ENCODE data around the gene RAPGEF1.

RAPGEF1 gene

GRCh38 chr9:131642496-131643083 is 97.3 kb downstream of the RAPGEF1 start:
- TF ChIP-seq JUND (IDR thresholded peaks at IDR 0.05; ENCODE audit: low read depth): no peak
- in situ Hi-C loops (cut with HindIII; ENCODE audit: low pct_unique_long_range_greater_than_20kb, low sequenced_read_pairs): no loop called here
- no peak for DNase-seq (ENCODE audit: low read depth in 1 of 2, low spot score in 1 of 2)

DNA sequence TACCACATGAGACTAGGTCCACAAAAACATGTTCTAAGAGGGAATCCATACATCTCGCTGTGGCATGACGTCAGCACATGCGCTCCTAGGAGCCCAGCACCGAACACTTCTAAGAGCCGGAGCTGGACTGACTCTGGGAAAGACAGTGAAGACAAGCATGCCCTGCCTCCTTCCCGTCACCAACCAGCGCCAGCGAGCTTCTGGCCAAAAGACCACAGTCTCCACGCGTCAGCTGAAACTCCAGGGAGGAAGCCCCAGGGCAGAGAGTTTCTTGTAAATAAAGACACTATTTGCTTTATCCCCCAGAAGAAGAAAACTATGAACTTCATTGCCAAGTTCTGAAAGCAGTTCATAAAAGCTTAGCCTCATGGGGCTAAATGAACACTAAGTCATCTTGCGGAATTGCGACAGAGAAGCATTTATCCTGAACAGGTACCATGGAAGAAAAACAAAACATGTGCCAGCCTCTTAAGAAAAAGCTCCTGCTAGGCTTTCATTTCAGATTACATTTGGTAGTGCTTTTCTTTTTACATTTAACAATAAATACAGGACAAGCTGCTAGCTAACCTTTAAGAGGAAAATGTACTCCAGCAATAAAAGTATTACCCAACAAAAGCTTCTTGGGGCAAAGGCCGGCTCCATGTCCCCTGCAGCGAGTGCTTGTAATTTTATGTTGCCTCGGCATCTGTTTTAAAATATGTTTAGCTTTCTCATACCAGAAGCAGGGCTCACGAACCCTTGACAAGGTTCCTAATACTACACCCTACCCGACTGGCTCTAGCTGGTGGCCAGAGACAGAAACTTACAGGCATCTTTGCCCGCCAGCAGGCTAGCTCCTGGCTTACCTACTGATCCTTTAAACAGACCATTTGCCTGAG is 98.0 kb downstream of the RAPGEF1 start:
- DNase-seq (ENCODE audit: low read depth in 1 of 2, low spot score in 1 of 2): no peak
- in situ Hi-C loops (cut with HindIII; ENCODE audit: low pct_unique_long_range_greater_than_20kb, low sequenced_read_pairs): no loop called here
- TF ChIP-seq JUND (IDR thresholded peaks at IDR 0.05; ENCODE audit: low read depth): no peak

DNA sequence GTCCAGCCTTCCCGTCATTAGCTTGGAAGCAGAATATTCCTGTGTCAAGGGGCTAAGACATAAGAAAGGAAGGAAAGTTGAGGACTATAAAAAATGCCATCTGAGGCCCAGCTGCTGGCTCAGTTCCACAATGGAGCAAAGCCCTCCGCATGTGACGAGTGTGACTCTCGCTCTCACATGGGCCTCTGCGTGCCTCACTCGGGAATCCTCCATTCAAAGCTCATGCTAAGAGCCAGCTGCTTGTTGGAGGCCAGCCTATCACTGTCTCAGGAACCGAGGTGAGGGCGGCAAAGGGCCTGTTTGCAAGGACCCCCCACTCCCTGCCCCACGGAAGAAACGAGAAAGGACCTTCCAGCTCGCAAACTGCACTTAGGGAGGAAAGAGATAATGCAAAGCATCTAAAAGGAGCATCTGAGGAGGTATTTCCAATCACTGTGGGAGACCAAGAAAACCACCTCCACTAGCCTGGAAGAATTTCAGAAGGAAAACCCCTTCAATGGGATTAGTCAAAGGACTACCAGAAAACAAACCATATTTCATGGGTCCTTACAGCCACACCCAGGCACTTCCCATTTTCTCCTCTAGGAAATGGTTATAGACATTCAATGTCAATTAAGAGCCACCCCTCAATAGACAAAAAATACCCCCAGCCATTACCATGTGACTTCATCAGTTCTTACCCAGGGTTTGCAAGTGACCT is 99.3 kb downstream of the RAPGEF1 start:
- in situ Hi-C loops (cut with HindIII; ENCODE audit: low pct_unique_long_range_greater_than_20kb, low sequenced_read_pairs): no loop called here
- TF ChIP-seq JUND (IDR thresholded peaks at IDR 0.05; ENCODE audit: low read depth): no peak
- no peak for DNase-seq (ENCODE audit: low read depth in 1 of 2, low spot score in 1 of 2)

DNA sequence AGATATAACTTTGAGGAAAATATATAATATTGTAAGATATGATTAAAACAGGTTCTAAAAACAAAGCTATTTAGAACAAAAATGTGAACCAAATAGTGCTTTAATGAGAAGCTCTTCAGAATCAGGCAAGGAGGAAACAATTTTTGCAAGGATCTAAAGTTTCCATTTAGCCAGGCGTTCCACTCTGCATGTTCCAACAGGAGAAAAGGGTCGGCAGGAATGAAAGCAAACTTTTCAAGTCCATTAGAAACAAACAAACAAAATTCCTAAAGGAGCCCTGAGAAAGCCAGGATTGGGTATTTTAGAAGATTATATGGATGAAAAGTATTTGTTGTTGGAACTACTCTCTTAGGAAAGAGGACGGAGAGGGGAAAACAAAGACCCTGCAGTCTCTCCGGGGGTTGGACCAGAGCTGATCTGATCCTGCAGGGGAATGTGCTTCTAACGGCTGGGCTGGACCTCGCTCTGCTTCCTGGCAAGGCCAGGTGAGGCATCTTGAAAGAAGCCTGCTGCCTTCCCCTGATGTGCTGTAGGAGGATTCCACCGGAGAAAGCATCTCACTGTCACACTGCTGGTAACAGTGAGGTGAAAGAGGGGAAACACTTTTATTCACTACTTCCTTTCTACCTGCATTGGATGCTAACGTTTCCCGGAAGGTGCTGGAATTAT is 100.0 kb downstream of the RAPGEF1 start:
- DNase-seq (ENCODE audit: low read depth in 1 of 2, low spot score in 1 of 2): no peak
- in situ Hi-C loops (cut with HindIII; ENCODE audit: low pct_unique_long_range_greater_than_20kb, low sequenced_read_pairs): no loop called here
- TF ChIP-seq JUND (IDR thresholded peaks at IDR 0.05; ENCODE audit: low read depth): no peak

GRCh38 chr9:131636593-131636992 is 103.3 kb downstream of the RAPGEF1 start:
- TF ChIP-seq JUND (IDR thresholded peaks at IDR 0.05; ENCODE audit: low read depth): no peak
- in situ Hi-C loops (cut with HindIII; ENCODE audit: low pct_unique_long_range_greater_than_20kb, low sequenced_read_pairs): no loop called here
- DNase-seq (ENCODE audit: low read depth in 1 of 2, low spot score in 1 of 2): no peak

GRCh38 chr9:131635892-131636291 is 104.0 kb downstream of the RAPGEF1 start:
- no peak for DNase-seq (ENCODE audit: low read depth in 1 of 2, low spot score in 1 of 2)
- no peak for TF ChIP-seq JUND (IDR thresholded peaks at IDR 0.05; ENCODE audit: low read depth)
- in situ Hi-C loops (cut with HindIII; ENCODE audit: low pct_unique_long_range_greater_than_20kb, low sequenced_read_pairs): no loop called here

DNA sequence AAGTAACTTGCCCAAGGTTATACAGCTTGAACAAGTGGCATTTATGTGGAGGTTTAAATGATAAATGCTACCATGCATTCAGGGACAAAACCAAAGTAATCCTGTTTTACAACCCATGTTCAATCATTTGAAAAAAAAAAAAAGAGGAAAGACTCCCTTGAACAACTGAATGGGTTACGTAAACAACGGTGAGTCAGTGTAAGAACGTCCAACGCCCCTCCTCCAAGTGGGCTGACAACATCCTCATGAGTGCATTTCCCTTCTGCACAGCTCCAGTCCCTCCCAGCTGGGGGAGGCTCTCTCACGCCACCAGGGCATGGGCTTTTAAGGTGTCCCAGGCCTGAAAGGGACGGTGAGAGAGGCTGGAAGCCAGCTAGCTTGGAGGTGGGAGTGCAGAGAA is 104.6 kb downstream of the RAPGEF1 start:
- peak in 1 of 2 experiments; percentile 58 for DNase-seq (ENCODE audit: low read depth in 1 of 2, low spot score in 1 of 2)
- no peak for TF ChIP-seq JUND (IDR thresholded peaks at IDR 0.05; ENCODE audit: low read depth)
- in situ Hi-C loops (cut with HindIII; ENCODE audit: low pct_unique_long_range_greater_than_20kb, low sequenced_read_pairs): no loop called here

GRCh38 chr9:131633491-131634031 is 106.3 kb downstream of the RAPGEF1 start:
- in situ Hi-C loops (cut with HindIII; ENCODE audit: low pct_unique_long_range_greater_than_20kb, low sequenced_read_pairs): no loop called here
- DNase-seq (ENCODE audit: low read depth in 1 of 2, low spot score in 1 of 2): no peak
- TF ChIP-seq JUND (IDR thresholded peaks at IDR 0.05; ENCODE audit: low read depth): no peak

- in situ Hi-C loops (cut with HindIII; ENCODE audit: low pct_unique_long_range_greater_than_20kb, low sequenced_read_pairs): no loop called here
- no peak for TF ChIP-seq JUND (IDR thresholded peaks at IDR 0.05; ENCODE audit: low read depth)
Observed at GRCh38 chr9:131631306-131631705, 108.6 kb downstream of the RAPGEF1 start.

DNA sequence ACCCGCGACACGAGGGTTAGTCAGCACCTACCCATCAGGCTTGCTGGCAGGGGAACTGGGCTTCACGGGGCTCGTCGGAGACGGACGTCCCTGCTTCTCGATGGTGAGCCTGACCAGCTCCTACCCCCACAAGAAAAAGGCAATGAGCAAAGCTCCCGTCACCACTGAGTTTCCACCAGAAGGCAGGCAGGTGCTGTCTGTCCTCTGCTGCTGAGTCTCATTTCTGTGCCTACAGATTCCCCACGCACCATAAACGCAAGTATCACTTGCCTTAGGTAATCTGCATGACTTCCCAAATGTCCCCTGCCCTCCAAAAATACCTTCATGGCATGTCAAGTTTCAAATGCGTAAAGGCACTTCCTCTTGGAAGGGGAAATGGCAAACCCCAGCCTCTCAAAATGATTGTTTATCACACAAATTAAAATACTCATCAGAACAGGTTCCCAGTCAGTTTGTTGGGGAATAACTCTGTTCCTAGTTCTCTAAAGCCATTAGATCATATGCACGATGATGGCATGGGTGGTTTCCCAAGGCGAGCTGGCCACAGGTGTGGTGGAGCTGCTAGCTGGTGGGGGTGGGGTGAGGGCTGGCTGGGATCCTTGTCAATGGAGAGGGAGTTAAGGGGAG is 109.6 kb downstream of the RAPGEF1 start:
- in situ Hi-C loops (cut with HindIII; ENCODE audit: low pct_unique_long_range_greater_than_20kb, low sequenced_read_pairs): no loop called here
- no peak for DNase-seq (ENCODE audit: low read depth in 1 of 2, low spot score in 1 of 2)

More at GRCh38 chr9:131631306-131631705, 108.6 kb downstream of the RAPGEF1 start:
- no peak for DNase-seq (ENCODE audit: low read depth in 1 of 2, low spot score in 1 of 2)

DNA sequence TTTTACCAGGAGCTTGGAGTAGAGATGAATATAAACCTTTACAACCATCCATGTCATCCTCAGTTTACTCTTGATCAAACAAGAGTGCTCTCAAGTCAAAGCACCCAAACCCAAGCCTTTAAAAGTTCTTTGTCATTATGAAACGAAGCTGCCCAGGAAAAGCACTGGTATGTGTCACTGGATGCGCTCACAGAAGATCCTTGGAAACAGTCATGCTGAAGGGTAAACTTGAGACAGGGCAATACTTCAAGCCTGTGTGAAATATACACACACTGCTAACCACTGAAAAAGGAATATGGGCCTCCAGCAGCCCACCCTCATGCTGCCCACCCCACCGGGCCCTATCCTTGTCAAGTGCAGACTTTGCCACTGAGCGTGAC is 110.1 kb downstream of the RAPGEF1 start:
- DNase-seq (ENCODE audit: low read depth in 1 of 2, low spot score in 1 of 2): no peak
- no peak for TF ChIP-seq JUND (IDR thresholded peaks at IDR 0.05; ENCODE audit: low read depth)
- in situ Hi-C loops (cut with HindIII; ENCODE audit: low pct_unique_long_range_greater_than_20kb, low sequenced_read_pairs): no loop called here

More for the DNA sequence above, 109.6 kb downstream of the RAPGEF1 start:
- no peak for TF ChIP-seq JUND (IDR thresholded peaks at IDR 0.05; ENCODE audit: low read depth)

DNA sequence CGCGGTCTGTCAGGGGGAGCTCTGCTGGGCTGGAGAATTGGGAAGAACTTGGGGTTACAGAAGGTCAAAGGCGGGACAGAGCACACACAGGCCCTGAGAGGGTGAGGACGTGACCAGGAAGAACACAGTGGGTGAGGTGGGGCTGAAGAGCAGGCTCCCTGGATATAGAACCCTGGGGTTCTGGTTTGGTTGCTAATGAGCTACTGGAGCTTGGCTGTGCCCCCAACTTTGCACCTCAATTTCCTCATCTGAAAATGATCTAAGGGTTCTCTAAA is 110.7 kb downstream of the RAPGEF1 start:
- in situ Hi-C loops (cut with HindIII; ENCODE audit: low pct_unique_long_range_greater_than_20kb, low sequenced_read_pairs): no loop called here
- no peak for DNase-seq (ENCODE audit: low read depth in 1 of 2, low spot score in 1 of 2)
- no peak for TF ChIP-seq JUND (IDR thresholded peaks at IDR 0.05; ENCODE audit: low read depth)

All from T47D (cell line).